Stimulated activated CD8-positive, alpha-beta memory T cell treated with anti-CD3 and anti-CD28 coated beads, Interleukin-4, amount 100 ng/mL, for 48 hours (primary cell): Measurements from ENCODE around the gene NUBPL.
"Not testable (repeated sequence)": the region's sequence is repeated elsewhere in the genome, so short reads cannot be mapped to it uniquely, and the experiment has no call there.

Experiments used
- DNase-seq: peaks from one replicate; pipeline ENCODE4 v3.0.0-alpha.2; 2020

Gene NUBPL

GRCh38 chr14:31825459-31825858 is 264.3 kb downstream of the NUBPL start:
- DNase-seq = no peak

- no peak for DNase-seq
Observed at GRCh38 chr14:31827325-31827724, 266.1 kb downstream of the NUBPL start.

- no peak for DNase-seq
Observed at GRCh38 chr14:31828946-31829868, 268.0 kb downstream of the NUBPL start.

- DNase-seq = no peak
Observed at GRCh38 chr14:31834616-31835015, 273.4 kb downstream of the NUBPL start.

- no peak for DNase-seq
Observed at GRCh38 chr14:31835049-31835448, 273.8 kb downstream of the NUBPL start.

GRCh38 chr14:31837031-31837430 is 275.8 kb downstream of the NUBPL start:
- DNase-seq = no peak

GRCh38 chr14:31842899-31843298 is 281.7 kb downstream of the NUBPL start:
- no peak for DNase-seq

GRCh38 chr14:31843361-31844091 is 282.3 kb downstream of the NUBPL start:
- no peak for DNase-seq

GRCh38 chr14:31854508-31855075 is 293.4 kb downstream of the NUBPL start:
- no peak for DNase-seq

- no peak for DNase-seq
Observed at GRCh38 chr14:31855262-31855661, 294.1 kb downstream of the NUBPL start.

- not testable (repeated sequence) for DNase-seq
Observed at GRCh38 chr14:31856003-31856402, 294.8 kb downstream of the NUBPL start.

GRCh38 chr14:31858868-31859267 is 297.7 kb downstream of the NUBPL start:
- DNase-seq = no peak

GRCh38 chr14:31864937-31865855 is 304.0 kb downstream of the NUBPL start:
- no peak for DNase-seq

- DNase-seq = no peak
Observed at GRCh38 chr14:31867570-31867969, 306.4 kb downstream of the NUBPL start.

GRCh38 chr14:31868096-31868495 is 306.9 kb downstream of the NUBPL start:
- not testable (repeated sequence) for DNase-seq

- DNase-seq = no peak
Observed at GRCh38 chr14:31876741-31877140, 315.5 kb downstream of the NUBPL start.

- no peak for DNase-seq
Observed at GRCh38 chr14:31877255-31877798, 316.1 kb downstream of the NUBPL start.

GRCh38 chr14:31879661-31880348 is 318.6 kb downstream of the NUBPL start:
- DNase-seq = no peak

GRCh38 chr14:31880935-31881334 is 319.7 kb downstream of the NUBPL start:
- DNase-seq = no peak

GRCh38 chr14:31881531-31882310 is 320.5 kb downstream of the NUBPL start:
- DNase-seq = no peak

GRCh38 chr14:31884238-31884637 is 323.0 kb downstream of the NUBPL start:
- DNase-seq = no peak
